ENCODE results near the gene GRID1. TPM values are rescaled to one million over a fixed set of nuclear protein-coding genes. Genes with fewer than 3 reads are reported as not detected.

Gene GRID1
- polyA plus RNA-seq, 1 donor (not counting 4 experiments of a cell fraction or from before 2014, with no cell fraction given), result 0.01 TPM

DNA sequence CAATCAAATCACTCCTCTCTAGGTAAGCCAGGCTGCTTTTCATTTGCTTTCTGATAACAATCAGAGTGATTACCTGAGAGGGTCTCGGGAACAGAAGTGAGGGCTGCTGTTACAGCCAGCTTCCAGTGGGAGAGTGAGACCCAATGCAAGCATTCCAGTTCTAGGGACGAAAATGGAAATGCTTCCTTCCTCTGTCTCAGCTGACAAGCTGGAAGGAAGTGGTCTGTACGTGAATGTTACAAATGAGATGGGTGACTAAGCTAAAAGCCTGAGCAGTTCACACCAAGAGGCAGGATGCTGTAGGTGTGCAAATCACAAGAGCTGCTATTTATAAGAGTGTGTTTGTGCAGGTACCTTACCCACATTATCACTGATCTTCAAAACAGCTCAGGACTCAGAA is 772.4 kb downstream of the GRID1 start:
- Histone ChIP-seq H3K36me3 (ENCODE audit: control insufficient read depth in 2 of 2, extremely low read depth in 1 of 2, insufficient read depth in 2 of 2, low read length in 2 of 2) (no peaks in the 10 kb centered on the region), H4K20me1 (ENCODE audit: control insufficient read depth, extremely low read depth, insufficient read depth, low read length) (no peaks in the 10 kb centered on the region), H3K4me2 (ENCODE audit: control insufficient read depth, extremely low read depth, insufficient read depth, low read depth, low read length) (no peak overlapping the region), H3K79me2 (ENCODE audit: control insufficient read depth, insufficient read depth, low read length) (no peaks in the 10 kb centered on the region), H2AFZ (ENCODE audit: control insufficient read depth, low read length) (no peak overlapping the region), H3K27me3 (ENCODE audit: control insufficient read depth, extremely low read depth, insufficient read depth, low read length) (no peaks in the 10 kb centered on the region), H3K9me3 (ENCODE audit: control insufficient read depth, low read depth, low read length) (no peaks in the 10 kb centered on the region), H3K27ac (ENCODE audit: control insufficient read depth, insufficient read depth, low read length) (no peak overlapping the region), H3K4me1 (ENCODE audit: control insufficient read depth, extremely low read depth, insufficient read depth, low read length) (no peaks in the 10 kb centered on the region), H3K4me3 (ENCODE audit: control insufficient read depth in 2 of 3, extremely low read depth in 1 of 3, insufficient read depth in 2 of 3, low read depth in 1 of 3, low read length in 3 of 3) (no peak overlapping the region), H3K9me1 (ENCODE audit: control insufficient read depth, extremely low read depth, insufficient read depth, low read length) (no peaks in the 10 kb centered on the region), H3K9ac (ENCODE audit: control insufficient read depth, extremely low read depth, insufficient read depth, low read length) (no peak overlapping the region)
- FAIRE-seq (no peak), DNase-seq (ENCODE audit: low read depth, low spot score) (no peak)
- dilution Hi-C loops (cut with MboI; ENCODE audit: extremely low pct_ligation_motif_present, low sequenced_read_pairs), result no loop called here
- TF ChIP-seq, protein P1, sequence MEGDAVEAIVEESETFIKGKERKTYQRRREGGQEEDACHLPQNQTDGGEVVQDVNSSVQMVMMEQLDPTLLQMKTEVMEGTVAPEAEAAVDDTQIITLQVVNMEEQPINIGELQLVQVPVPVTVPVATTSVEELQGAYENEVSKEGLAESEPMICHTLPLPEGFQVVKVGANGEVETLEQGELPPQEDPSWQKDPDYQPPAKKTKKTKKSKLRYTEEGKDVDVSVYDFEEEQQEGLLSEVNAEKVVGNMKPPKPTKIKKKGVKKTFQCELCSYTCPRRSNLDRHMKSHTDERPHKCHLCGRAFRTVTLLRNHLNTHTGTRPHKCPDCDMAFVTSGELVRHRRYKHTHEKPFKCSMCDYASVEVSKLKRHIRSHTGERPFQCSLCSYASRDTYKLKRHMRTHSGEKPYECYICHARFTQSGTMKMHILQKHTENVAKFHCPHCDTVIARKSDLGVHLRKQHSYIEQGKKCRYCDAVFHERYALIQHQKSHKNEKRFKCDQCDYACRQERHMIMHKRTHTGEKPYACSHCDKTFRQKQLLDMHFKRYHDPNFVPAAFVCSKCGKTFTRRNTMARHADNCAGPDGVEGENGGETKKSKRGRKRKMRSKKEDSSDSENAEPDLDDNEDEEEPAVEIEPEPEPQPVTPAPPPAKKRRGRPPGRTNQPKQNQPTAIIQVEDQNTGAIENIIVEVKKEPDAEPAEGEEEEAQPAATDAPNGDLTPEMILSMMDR (optimal IDR thresholded peaks at IDR 0.05 in 1 of 3, IDR thresholded peaks at IDR 0.05 in 1 of 3, conservative IDR thresholded peaks at IDR 0.05 in 1 of 3; ENCODE audit: extremely low read depth in 1 of 3, insufficient read depth in 2 of 3, low read length in 3 of 3), result no peak
- no peak for TF ChIP-seq EZH2 (IDR thresholded peaks at IDR 0.05; ENCODE audit: low read length)

DNA sequence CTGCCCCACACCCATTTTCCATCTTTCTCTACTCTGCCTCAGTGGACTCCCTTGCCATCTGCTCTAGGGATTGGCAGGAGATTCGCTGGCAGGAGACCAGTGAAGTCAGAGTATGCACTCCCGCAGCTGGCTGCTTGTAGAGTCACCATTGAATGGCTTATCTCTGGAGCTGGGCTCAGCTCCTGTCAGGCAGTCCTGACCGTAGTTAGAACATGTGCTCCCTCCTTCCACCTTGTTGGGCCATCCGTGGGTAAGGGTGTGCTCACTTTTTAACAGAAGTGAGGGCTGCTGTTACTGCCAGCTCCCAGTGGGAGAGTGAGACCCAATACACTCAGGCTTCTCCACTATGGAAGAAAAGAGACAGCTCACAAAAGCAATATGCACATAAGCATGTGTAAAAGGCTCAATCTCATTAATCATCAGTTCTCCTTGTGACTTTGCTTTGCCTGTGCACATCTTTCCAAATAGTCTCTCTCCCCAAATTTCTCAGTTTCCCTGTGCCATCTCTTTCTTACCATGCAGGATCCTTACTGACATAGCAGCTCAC is 773.3 kb downstream of the GRID1 start:
- DNase-seq (ENCODE audit: low read depth, low spot score) (no peak), FAIRE-seq (no peak)
- Histone ChIP-seq H3K27ac (ENCODE audit: control insufficient read depth, insufficient read depth, low read length) (no peak overlapping the region), H3K27me3 (ENCODE audit: control insufficient read depth, extremely low read depth, insufficient read depth, low read length) (no peaks in the 10 kb centered on the region), H3K9me3 (ENCODE audit: control insufficient read depth, low read depth, low read length) (no peaks in the 10 kb centered on the region), H3K79me2 (ENCODE audit: control insufficient read depth, insufficient read depth, low read length) (no peaks in the 10 kb centered on the region), H3K4me3 (ENCODE audit: control insufficient read depth in 2 of 3, extremely low read depth in 1 of 3, insufficient read depth in 2 of 3, low read depth in 1 of 3, low read length in 3 of 3) (no peak overlapping the region), H4K20me1 (ENCODE audit: control insufficient read depth, extremely low read depth, insufficient read depth, low read length) (no peaks in the 10 kb centered on the region), H3K9ac (ENCODE audit: control insufficient read depth, extremely low read depth, insufficient read depth, low read length) (no peak overlapping the region), H3K4me2 (ENCODE audit: control insufficient read depth, extremely low read depth, insufficient read depth, low read depth, low read length) (no peak overlapping the region), H2AFZ (ENCODE audit: control insufficient read depth, low read length) (no peak overlapping the region), H3K4me1 (ENCODE audit: control insufficient read depth, extremely low read depth, insufficient read depth, low read length) (no peaks in the 10 kb centered on the region), H3K9me1 (ENCODE audit: control insufficient read depth, extremely low read depth, insufficient read depth, low read length) (no peaks in the 10 kb centered on the region), H3K36me3 (ENCODE audit: control insufficient read depth in 2 of 2, extremely low read depth in 1 of 2, insufficient read depth in 2 of 2, low read length in 2 of 2) (no peaks in the 10 kb centered on the region)
- TF ChIP-seq EZH2 (IDR thresholded peaks at IDR 0.05; ENCODE audit: low read length), result no peak
- TF ChIP-seq, protein P1 (optimal IDR thresholded peaks at IDR 0.05 in 1 of 3, IDR thresholded peaks at IDR 0.05 in 1 of 3, conservative IDR thresholded peaks at IDR 0.05 in 1 of 3; ENCODE audit: extremely low read depth in 1 of 3, insufficient read depth in 2 of 3, low read length in 3 of 3), result no peak
- dilution Hi-C loops (cut with MboI; ENCODE audit: extremely low pct_ligation_motif_present, low sequenced_read_pairs), result no loop called here
